ENCODE results near the gene GSK3A. TPM values are rescaled to one million over a fixed set of nuclear protein-coding genes. Genes with fewer than 3 reads are reported as not detected.

The GSK3A gene
- total and polyA plus RNA-seq, 2 donors (not counting 1 experiment from before 2014, with no cell fraction given), result 38.5 to 42.0 TPM

DNA sequence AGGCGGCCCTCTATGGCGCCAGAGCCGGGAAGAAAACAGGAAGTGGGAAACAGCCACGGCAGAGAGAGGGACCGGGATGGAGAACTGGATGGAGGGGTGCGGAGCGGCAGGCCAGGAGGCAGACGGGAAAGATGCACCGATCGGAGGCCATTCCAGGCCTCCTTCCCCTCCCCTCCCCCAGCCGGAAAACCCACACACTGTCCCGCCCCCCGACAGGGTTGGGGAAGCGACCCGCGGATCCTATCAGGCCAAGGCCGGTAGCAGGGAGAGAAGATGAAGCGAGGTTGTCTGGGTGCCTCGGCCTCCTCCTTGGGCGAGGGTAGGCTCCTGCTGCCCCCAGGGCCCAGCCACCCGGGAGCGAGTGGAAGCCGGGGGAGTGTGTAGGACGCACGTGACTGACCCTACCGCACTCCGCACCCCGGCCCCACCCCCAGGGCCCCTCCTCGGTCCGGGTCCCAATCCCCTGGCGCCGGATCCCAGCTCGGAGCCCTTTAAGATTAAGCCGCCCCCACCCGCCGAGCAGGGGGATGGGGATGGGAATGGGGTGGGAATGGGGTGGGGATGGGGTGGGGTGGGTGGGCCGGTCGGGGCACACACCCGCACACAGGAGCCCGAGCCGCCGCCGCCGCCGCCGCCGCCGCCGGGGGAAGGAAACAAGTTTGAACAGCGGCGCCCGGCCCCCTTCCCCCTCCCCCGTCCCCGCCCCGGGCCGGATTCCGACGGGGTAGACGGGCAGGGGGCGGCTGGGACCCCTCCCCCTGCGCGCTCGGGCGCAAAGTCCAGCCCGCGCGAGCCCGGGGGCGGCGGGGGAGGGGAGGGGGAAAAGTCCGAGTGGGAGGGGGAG is 11.1 kb upstream of the GSK3A start:
- peak overlapping the region; percentile 99 for H3K4me2 ChIP-seq (replicated peaks; ENCODE audit: low read depth, low read length, poor library complexity, severe bottlenecking)
- H4K20me1 ChIP-seq (ENCODE audit: control insufficient read depth, insufficient read depth, low read length, poor library complexity, severe bottlenecking), result peaks cover 26% of the 10 kb centered on the region
- ChIA-PET CTCF (interaction anchor here (0.6 to 1.0 kb wide), 2 partner anchors 9 to 26 kb away, joined by 3 read pairs; no protein-coding TSS in a partner anchor), POLR2A (interaction anchor here (0.6 to 0.7 kb wide), 2 partner anchors 27 to 129 kb away, joined by 3 to 4 read pairs; no protein-coding TSS in a partner anchor)
- H3K27ac Mint-ChIP-seq, result peak overlapping the region; percentile 96
- peaks cover 23 to 41% of the 10 kb centered on the region in 2 donors for H3K4me1 ChIP-seq (ENCODE audit: control insufficient read depth in 2 of 2, insufficient read depth in 2 of 2, low read length in 2 of 2)
- ATAC-seq (ENCODE audit: low read depth) (peak; percentile 21), DNase-seq (peak; percentile 62)
- 1% methylated on average over 26 of the region's 71 CpGs for WGBS (ENCODE audit: insufficient coverage)
- peaks cover 30% of the 10 kb centered on the region for H3K79me2 ChIP-seq (ENCODE audit: control insufficient read depth, insufficient read depth, low read length)
- H3K9me3 ChIP-seq (ENCODE audit: control extremely low read depth in 1 of 3, control insufficient read depth in 2 of 3, insufficient read depth in 1 of 3, low read length in 2 of 3), result no peaks in the 10 kb centered on the region
- peaks cover 26% of the 10 kb centered on the region for H3K4me1 Mint-ChIP-seq
- peak overlapping the region; percentile 87 for H3K4me3 Mint-ChIP-seq
- H2AFZ ChIP-seq (ENCODE audit: insufficient read depth, low read depth, low read length, poor library complexity, severe bottlenecking), result no peak overlapping the region
- intact Hi-C loops (cut with micrococcal nuclease), result loop anchor here (1.0 kb wide), 2 partner anchors 10 to 30 kb away; no protein-coding TSS in a partner anchor
- H3K36me3 ChIP-seq (replicated peaks in 1 of 2; ENCODE audit: control extremely low read depth in 1 of 2, control insufficient read depth in 1 of 2, extremely low read depth in 1 of 2, insufficient read depth in 2 of 2, low read length in 1 of 2), result peaks cover 2 to 15% of the 10 kb centered on the region in 2 experiments
- no peak for TF ChIP-seq EZH2 (IDR thresholded peaks at IDR 0.05; ENCODE audit: borderline replicate concordance, insufficient read depth, low read depth, low read length, poor library complexity, severe bottlenecking)
- TF ChIP-seq, protein P1, sequence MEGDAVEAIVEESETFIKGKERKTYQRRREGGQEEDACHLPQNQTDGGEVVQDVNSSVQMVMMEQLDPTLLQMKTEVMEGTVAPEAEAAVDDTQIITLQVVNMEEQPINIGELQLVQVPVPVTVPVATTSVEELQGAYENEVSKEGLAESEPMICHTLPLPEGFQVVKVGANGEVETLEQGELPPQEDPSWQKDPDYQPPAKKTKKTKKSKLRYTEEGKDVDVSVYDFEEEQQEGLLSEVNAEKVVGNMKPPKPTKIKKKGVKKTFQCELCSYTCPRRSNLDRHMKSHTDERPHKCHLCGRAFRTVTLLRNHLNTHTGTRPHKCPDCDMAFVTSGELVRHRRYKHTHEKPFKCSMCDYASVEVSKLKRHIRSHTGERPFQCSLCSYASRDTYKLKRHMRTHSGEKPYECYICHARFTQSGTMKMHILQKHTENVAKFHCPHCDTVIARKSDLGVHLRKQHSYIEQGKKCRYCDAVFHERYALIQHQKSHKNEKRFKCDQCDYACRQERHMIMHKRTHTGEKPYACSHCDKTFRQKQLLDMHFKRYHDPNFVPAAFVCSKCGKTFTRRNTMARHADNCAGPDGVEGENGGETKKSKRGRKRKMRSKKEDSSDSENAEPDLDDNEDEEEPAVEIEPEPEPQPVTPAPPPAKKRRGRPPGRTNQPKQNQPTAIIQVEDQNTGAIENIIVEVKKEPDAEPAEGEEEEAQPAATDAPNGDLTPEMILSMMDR (IDR thresholded peaks at IDR 0.05), result no peak
- peak overlapping the region; percentile 95 for H3K9ac ChIP-seq (ENCODE audit: low read length)
- peak overlapping the region in 4 of 5 experiments; percentile 97 to 100 (median 100) for H3K4me3 ChIP-seq (ENCODE audit: control extremely low read depth in 1 of 5, extremely low read depth in 1 of 5, insufficient read depth in 1 of 5, low read depth in 2 of 5, low read length in 4 of 5)
- H3K9me3 Mint-ChIP-seq (ENCODE audit: insufficient read depth), result no peaks in the 10 kb centered on the region
- H3K27me3 ChIP-seq (replicated peaks in 1 of 4; ENCODE audit: control extremely low read depth in 1 of 4, control insufficient read depth in 3 of 4, insufficient read depth in 4 of 4, low read length in 3 of 4), result peaks cover 0 to 4% (median 0%) of the 10 kb centered on the region in 4 experiments
- H3K27ac ChIP-seq (ENCODE audit: low read length in 2 of 2), result peak overlapping the region; percentile 85 to 94
- no peaks in the 10 kb centered on the region for H3K27me3 Mint-ChIP-seq
